Measurements from ENCODE around the gene RNF34. TPM values are rescaled to one million over a fixed set of nuclear protein-coding genes. Genes with fewer than 3 reads are reported as not detected.
A peak's percentile ranks its signal among the peaks of the same experiment; 100 is the strongest.
"Not testable (repeated sequence)": the region's sequence is repeated elsewhere in the genome, so short reads cannot be mapped to it uniquely, and the experiment has no call there.

The RNF34 gene
- total RNA-seq, 1 donor from 2014 or later: 60.7 TPM

- Mint-ChIP-seq H3K9me3 (peaks cover 3% of the 10 kb centered on the region), H3K36me3 (ENCODE audit: low read depth) (no peaks in the 10 kb centered on the region), H3K4me1 (no peaks in the 10 kb centered on the region)
Measured at GRCh38 chr12:121378736-121379135, 21.2 kb upstream of the RNF34 start.

DNA sequence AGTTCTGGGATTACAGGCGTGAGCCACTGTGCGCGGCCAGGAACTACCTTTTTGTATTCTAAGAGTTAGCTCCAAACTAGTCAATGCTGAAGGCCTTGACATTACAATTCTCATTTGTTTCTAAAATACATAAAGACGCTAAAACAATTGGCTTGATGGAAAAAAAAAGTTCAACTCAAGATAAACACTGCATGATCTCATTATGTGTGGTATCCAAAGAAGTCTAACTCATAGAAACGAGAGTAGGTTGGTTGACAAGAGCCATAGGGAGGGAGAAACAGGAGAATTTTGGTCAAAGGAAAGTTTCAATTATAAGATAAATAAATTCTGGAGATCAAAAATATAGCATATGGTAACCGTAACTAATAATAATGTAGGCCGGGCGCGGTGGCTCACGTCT is 20.0 kb upstream of the RNF34 start:
- no peak overlapping the region for H3K27ac Mint-ChIP-seq (ENCODE audit: unreplicated experiment)
- DNase-seq (ENCODE audit: low read depth, low spot score): no peak
- TF ChIP-seq CTCF (conservative IDR thresholded peaks at IDR 0.05): no peak
- H3K9me3 Mint-ChIP-seq: peaks cover under 1% of the 10 kb centered on the region
- H3K4me1 Mint-ChIP-seq: no peaks in the 10 kb centered on the region
- no peaks in the 10 kb centered on the region for H3K36me3 Mint-ChIP-seq (ENCODE audit: low read depth)
- no peaks in the 10 kb centered on the region for H3K27me3 Mint-ChIP-seq (ENCODE audit: low read depth)
- no peak overlapping the region for H3K4me3 Mint-ChIP-seq

More at GRCh38 chr12:121378736-121379135, 21.2 kb upstream of the RNF34 start:
- no peak for TF ChIP-seq CTCF (conservative IDR thresholded peaks at IDR 0.05)
- no peaks in the 10 kb centered on the region for H3K27me3 Mint-ChIP-seq (ENCODE audit: low read depth)
- DNase-seq (ENCODE audit: low read depth, low spot score): no peak
- H3K27ac Mint-ChIP-seq (ENCODE audit: unreplicated experiment): no peak overlapping the region
- no peak overlapping the region for H3K4me3 Mint-ChIP-seq

DNA sequence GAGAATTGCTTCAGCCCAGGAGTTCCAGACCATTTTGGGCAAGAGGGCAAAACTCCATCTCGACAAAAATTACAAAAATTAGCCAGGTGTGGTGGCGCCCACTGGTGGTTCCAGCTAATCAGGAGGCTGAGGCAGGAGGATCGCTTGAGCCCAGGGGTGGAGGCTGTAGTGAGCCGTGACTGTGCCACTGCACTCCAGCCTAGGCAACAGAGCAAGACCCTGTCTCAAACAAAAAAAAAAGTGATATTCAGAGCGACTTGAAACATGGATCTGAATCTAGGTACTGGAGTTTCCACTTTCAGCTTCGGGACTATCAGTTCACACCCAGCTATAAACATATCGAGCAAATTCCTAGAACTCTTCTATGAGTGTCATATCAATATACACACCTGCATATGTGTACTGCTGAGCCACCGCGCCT is 16.3 kb upstream of the RNF34 start:
- TF ChIP-seq CTCF (conservative IDR thresholded peaks at IDR 0.05): peak; percentile 27
- DNase-seq (ENCODE audit: low read depth, low spot score): no peak
- Mint-ChIP-seq H3K4me1 (no peaks in the 10 kb centered on the region), H3K9me3 (no peaks in the 10 kb centered on the region), H3K36me3 (ENCODE audit: low read depth) (no peaks in the 10 kb centered on the region), H3K4me3 (no peak overlapping the region), H3K27ac (ENCODE audit: unreplicated experiment) (no peak overlapping the region), H3K27me3 (ENCODE audit: low read depth) (no peaks in the 10 kb centered on the region)

GRCh38 chr12:121384891-121385290 is 15.0 kb upstream of the RNF34 start:
- H3K4me3 Mint-ChIP-seq; H3K4me1 Mint-ChIP-seq; H3K27me3 Mint-ChIP-seq (ENCODE audit: low read depth); H3K27ac Mint-ChIP-seq (ENCODE audit: unreplicated experiment); H3K9me3 Mint-ChIP-seq; H3K36me3 Mint-ChIP-seq (ENCODE audit: low read depth); DNase-seq (ENCODE audit: low read depth, low spot score): not testable (repeated sequence)

GRCh38 chr12:121388421-121388981 is 11.4 kb upstream of the RNF34 start:
- DNase-seq (ENCODE audit: low read depth, low spot score): no peak
- no peak overlapping the region for H3K4me3 Mint-ChIP-seq
- no peak for TF ChIP-seq CTCF (conservative IDR thresholded peaks at IDR 0.05)
- H3K27ac Mint-ChIP-seq (ENCODE audit: unreplicated experiment): no peak overlapping the region
- no peaks in the 10 kb centered on the region for H3K4me1 Mint-ChIP-seq
- no peaks in the 10 kb centered on the region for H3K9me3 Mint-ChIP-seq
- no peaks in the 10 kb centered on the region for H3K27me3 Mint-ChIP-seq (ENCODE audit: low read depth)
- no peaks in the 10 kb centered on the region for H3K36me3 Mint-ChIP-seq (ENCODE audit: low read depth)

GRCh38 chr12:121390856-121391255 is 9.1 kb upstream of the RNF34 start:
- DNase-seq (ENCODE audit: low read depth, low spot score): no peak
- no peaks in the 10 kb centered on the region for H3K36me3 Mint-ChIP-seq (ENCODE audit: low read depth)
- no peaks in the 10 kb centered on the region for H3K27me3 Mint-ChIP-seq (ENCODE audit: low read depth)
- no peak for TF ChIP-seq CTCF (conservative IDR thresholded peaks at IDR 0.05)
- H3K4me1 Mint-ChIP-seq: no peaks in the 10 kb centered on the region
- no peaks in the 10 kb centered on the region for H3K9me3 Mint-ChIP-seq
- no peak overlapping the region for H3K27ac Mint-ChIP-seq (ENCODE audit: unreplicated experiment)
- H3K4me3 Mint-ChIP-seq: no peak overlapping the region
